A673 (cell line): ENCODE measurements around the gene CKB. TPM values are rescaled to one million over a fixed set of nuclear protein-coding genes. Genes with fewer than 3 reads are reported as not detected.
A peak's percentile ranks its signal among the peaks of the same experiment; 100 is the strongest.

Source experiments
- BruUV-seq: library from RNA; stranded (reverse); fragments of 400-500 nt; replicated peaks from 2 replicates; lab custom pipeline; 2021; lab: Mats Ljungman, UMichigan
- CTCF ChIA-PET: fragments of 300-600 bp; sonication (Branson Sonifier 250); formaldehyde crosslinking; loops from one replicate; lab custom pipeline; 2022; ENCODE audit warnings: antibody characterized with exemption; lab: Charles Lee
- POLR2A ChIA-PET: fragments of 300-600 bp; sonication (Branson Sonifier 250); formaldehyde crosslinking; loops from one replicate; lab custom pipeline; 2022; ENCODE audit warnings: antibody characterized with exemption; ENCODE audit not compliant: low non-redundant PET; lab: Charles Lee
- DNase-seq: peaks from one replicate; pipeline ENCODE4 v3.0.0-alpha.2; 2015; ENCODE audit warnings: low spot score
- H3K27ac ChIP-seq: fragments of 200-600 bp; sonication (generic); 2 replicates; pipeline ENCODE4 v1.5.1; 2016; ENCODE audit warnings: mixed run types, low read depth, mild to moderate bottlenecking, mixed read lengths, antibody characterized with exemption, low read length; ENCODE audit not compliant: poor library complexity, severe bottlenecking
- H3K27me3 ChIP-seq: fragments of 200-600 bp; sonication (generic); replicated peaks from 2 replicates; pipeline ENCODE4 v1.6.1; 2017; ENCODE audit warnings: mixed run types, low read depth, mild to moderate bottlenecking, mixed read lengths, antibody characterized with exemption, low read length; ENCODE audit not compliant: insufficient read depth, poor library complexity
- H3K36me3 ChIP-seq: fragments of 200-600 bp; sonication (generic); 2 replicates; pipeline ENCODE4 v1.6.1; 2016; ENCODE audit warnings: mixed run types, mild to moderate bottlenecking, mixed read lengths, antibody characterized with exemption, low read length; ENCODE audit not compliant: insufficient read depth, poor library complexity, severe bottlenecking
- H3K4me1 ChIP-seq: fragments of 200-600 bp; sonication (generic); 2 replicates; pipeline ENCODE4 v1.6.1; 2017; ENCODE audit warnings: mixed run types, mild to moderate bottlenecking, mixed read lengths, antibody characterized with exemption, low read length; ENCODE audit not compliant: insufficient read depth, poor library complexity, severe bottlenecking
- H3K4me3 ChIP-seq: fragments of 200-600 bp; sonication (generic); 2 replicates; pipeline ENCODE4 v1.5.1; 2016; ENCODE audit warnings: low read depth, mixed run types, mild to moderate bottlenecking, mixed read lengths, low read length; ENCODE audit not compliant: poor library complexity, severe bottlenecking
- H3K9me3 ChIP-seq: fragments of 200-600 bp; sonication (generic); 2 replicates; pipeline ENCODE4 v1.6.1; 2016; ENCODE audit warnings: mixed run types, low read depth, mild to moderate bottlenecking, mixed read lengths, antibody characterized with exemption, low read length; ENCODE audit not compliant: poor library complexity, severe bottlenecking
- CTCF ChIP-seq: fragments of 300-800, 200-600 bp; sonication (generic); conservative IDR thresholded peaks from 2 replicates; pipeline ENCODE4 v1.5.1; 2017; ENCODE audit warnings: low read depth, mild to moderate bottlenecking, antibody characterized with exemption, low read length, moderate library complexity, mixed read lengths
- EZH2 ChIP-seq: fragments of 200-600 bp; sonication (generic); IDR thresholded peaks from 2 replicates; pipeline ENCODE4 v1.6.1; 2017; ENCODE audit warnings: borderline replicate concordance, low read depth, mild to moderate bottlenecking, mixed read lengths, antibody characterized with exemption, low read length; ENCODE audit not compliant: poor library complexity, severe bottlenecking
- intact Hi-C: fragments of 100-400 bp; cut with micrococcal nuclease; formaldehyde crosslinking; loops from one replicate; pipeline ENCODE4 v1.10.0; 2022; ENCODE audit not compliant: unreplicated experiment
- total RNA-seq: library from RNA; stranded (reverse); gene quantifications from 2 replicates; pipeline ENCODE4 v1.2.3, GENCODE V29; 2021

The CKB gene
- total RNA-seq, 1 experiment from 2014 or later = 118 TPM

GRCh38 chr14:103563844-103564505 is 41.3 kb upstream of the CKB start:
- H3K9me3 ChIP-seq = no peaks in the 10 kb centered on the region
- TF ChIP-seq EZH2 (no peak), CTCF (no peak)
- H3K4me3 ChIP-seq = peak overlapping the region; percentile 98
- ChIA-PET CTCF (interaction anchor here (0.7 kb wide), 1 partner anchor 292 kb away, joined by 7 read pairs; no protein-coding TSS in a partner anchor), POLR2A (interaction anchor here (0.6 kb wide), 1 partner anchor 216 kb away, joined by 3 read pairs; no protein-coding TSS in a partner anchor)
- BruUV-seq = no TSS peak
- intact Hi-C loops = no loop called here
- H3K4me1 ChIP-seq = peaks cover 34% of the 10 kb centered on the region
- no peak for DNase-seq
- peaks cover 20% of the 10 kb centered on the region for H3K36me3 ChIP-seq
- H3K27ac ChIP-seq = no peak overlapping the region
- no peaks in the 10 kb centered on the region for H3K27me3 ChIP-seq

GRCh38 chr14:103563226-103563620 is 40.6 kb upstream of the CKB start:
- intact Hi-C loops = no loop called here
- BruUV-seq = TSS peak; percentile 76

GRCh38 chr14:103562429-103563225 is 40.0 kb upstream of the CKB start, which contains the start of the genes BAG5 and COA8:
BAG5 (minus strand) TSS chr14:103562657; CDS start chr14:103561164, 1,493 bp downstream.
COA8 (plus strand) TSS chr14:103562960; CDS start chr14:103563002, 42 bp downstream.
- peak within 1 kb of the TSS; percentile 98 for H3K4me3 ChIP-seq
- peak within 1 kb of the TSS; percentile 99 for H3K27ac ChIP-seq
- intact Hi-C loops = no loop called here
- no TSS peak for BruUV-seq
- H3K36me3 ChIP-seq = peaks cover 21% of the 10 kb centered on the region
- peaks cover 37% of the 10 kb centered on the region for H3K4me1 ChIP-seq
- no peaks in the 10 kb centered on the region for H3K9me3 ChIP-seq
- H3K27me3 ChIP-seq = no peaks in the 10 kb centered on the region
- peak; percentile 92 for DNase-seq
- CTCF ChIA-PET = interaction anchor here (0.5 to 0.7 kb wide), 2 partner anchors 8 to 42 kb away, joined by 3 read pairs; no protein-coding TSS in a partner anchor
- POLR2A ChIA-PET = no interaction called here
- TF ChIP-seq CTCF = no peak
- no peak for TF ChIP-seq EZH2

More at GRCh38 chr14:103563226-103563620, 40.6 kb upstream of the CKB start:
- ChIA-PET POLR2A (no interaction called here), CTCF (no interaction called here)
- no peak for DNase-seq
- Histone ChIP-seq H3K27ac (peak overlapping the region; percentile 99), H3K4me3 (peak overlapping the region; percentile 98), H3K27me3 (no peaks in the 10 kb centered on the region), H3K36me3 (peaks cover 21% of the 10 kb centered on the region), H3K4me1 (peaks cover 37% of the 10 kb centered on the region), H3K9me3 (no peaks in the 10 kb centered on the region)
- TF ChIP-seq CTCF (no peak), EZH2 (no peak)
